Renal cortex interstitium (tissue), 11 donors: ENCODE data around the gene GPRIN2. TPM values are rescaled to one million over a fixed set of nuclear protein-coding genes. Genes with fewer than 3 reads are reported as not detected.
"Not testable (repeated sequence)": the region's sequence is repeated elsewhere in the genome, so short reads cannot be mapped to it uniquely, and the experiment has no call there.

ENCODE experiments used
- DNase-seq, 11 donors: peaks; one replicate each; pipeline ENCODE4 v3.0.0-alpha.2; 2013; ENCODE audit warnings: low read depth in 9 of 11, low spot score in 4 of 11; ENCODE audit errors: extremely low read depth in 1 of 11
- polyA plus RNA-seq, 3 donors: library from polyadenylated mRNA; unstranded; fragments of 120-200 nt; gene quantifications; one replicate each; pipeline ENCODE4 v1.2.1, GENCODE V29; 2013; ENCODE audit not compliant: insufficient read length in 3 of 3

The GPRIN2 gene
- polyA plus RNA-seq, 3 donors = 3.1 to 7.0 (median 3.8) TPM

DNA sequence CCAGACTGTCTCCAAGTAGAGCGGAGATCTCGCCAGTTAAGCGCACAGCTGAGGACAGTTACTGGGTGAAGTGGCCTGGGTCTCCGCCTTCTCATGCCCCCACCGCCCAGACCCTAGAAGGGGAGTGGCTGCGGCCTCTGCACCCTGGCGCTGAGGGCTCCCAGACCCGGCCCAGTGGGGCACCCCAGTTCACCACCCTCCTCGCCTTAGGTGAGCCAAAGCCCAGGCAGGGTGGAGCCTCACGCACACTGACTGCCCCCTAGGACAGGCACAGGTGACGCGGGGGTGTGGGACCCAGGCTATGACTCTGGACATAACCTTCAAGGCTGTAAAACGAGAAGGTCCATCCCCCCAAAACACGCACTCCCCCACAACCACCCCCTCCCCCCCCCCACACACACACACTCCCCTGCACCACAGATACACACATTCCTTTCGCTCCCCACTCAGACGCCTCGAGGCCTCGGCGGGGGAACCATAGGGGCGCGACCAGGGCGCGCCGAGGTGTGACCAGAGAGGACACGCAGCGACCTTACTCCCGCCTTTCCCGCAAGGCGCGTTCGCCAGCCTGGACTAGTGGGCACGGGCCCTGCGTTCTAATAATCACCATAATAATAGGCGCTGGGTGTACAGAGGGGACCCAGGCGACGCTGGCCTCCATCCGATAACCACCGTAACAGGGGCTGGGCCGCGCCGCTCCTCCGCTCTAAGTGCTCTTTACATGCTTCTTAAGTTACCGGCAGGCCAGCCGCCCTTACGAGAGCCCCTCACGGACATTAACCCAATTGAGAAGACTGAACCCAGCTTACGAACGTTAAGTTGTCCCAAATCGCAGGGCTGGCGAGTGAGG, 21.4 kb upstream of the GPRIN2 start:
- DNase-seq = not testable (repeated sequence)

GRCh38 chr10:46573884-46574283, 17.4 kb upstream of the GPRIN2 start:
- DNase-seq = not testable (repeated sequence)

- not testable (repeated sequence) for DNase-seq
These were observed 16.9 kb upstream of the GPRIN2 start for GRCh38 chr10:46573314-46573713.

DNA sequence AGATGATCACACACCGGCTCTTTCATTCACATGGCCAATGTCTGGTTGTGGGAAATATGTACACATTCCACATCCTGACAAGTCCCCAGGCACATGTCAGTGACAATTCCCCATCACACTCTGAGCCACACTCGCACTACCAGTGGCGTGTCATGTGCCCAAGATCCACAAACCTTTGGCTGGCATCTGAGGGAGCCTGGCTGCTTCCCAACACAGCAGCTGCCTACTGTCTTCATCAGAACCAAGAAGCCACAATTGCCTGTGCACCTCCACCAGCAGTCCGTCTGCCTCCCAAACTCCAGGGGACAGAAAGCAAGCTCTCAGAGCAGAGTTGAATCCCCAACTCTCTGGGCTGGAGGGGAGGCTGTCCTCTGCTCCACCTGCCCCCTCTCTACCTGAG, 16.3 kb upstream of the GPRIN2 start:
- not testable (repeated sequence) for DNase-seq

DNA sequence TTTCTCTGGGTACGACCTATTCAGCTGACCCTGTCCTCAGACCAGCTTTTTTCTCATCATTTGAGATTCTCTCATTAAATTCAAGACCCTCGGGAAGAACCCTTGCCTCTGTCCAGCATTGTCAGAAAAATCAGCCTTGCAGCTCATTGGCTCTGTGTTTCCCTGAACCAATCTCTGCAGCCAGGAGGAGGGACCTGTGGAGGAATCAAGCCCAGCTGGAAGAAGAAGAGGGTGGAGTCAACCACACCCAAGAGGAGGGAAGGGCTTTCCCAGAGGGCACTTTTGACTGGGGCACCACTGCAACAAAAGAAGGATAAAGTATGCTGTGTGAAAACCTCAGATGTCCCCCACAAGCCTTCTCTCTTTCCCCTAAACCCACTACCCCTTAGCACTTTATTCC, 14.2 kb upstream of the GPRIN2 start:
- DNase-seq = not testable (repeated sequence)

DNA sequence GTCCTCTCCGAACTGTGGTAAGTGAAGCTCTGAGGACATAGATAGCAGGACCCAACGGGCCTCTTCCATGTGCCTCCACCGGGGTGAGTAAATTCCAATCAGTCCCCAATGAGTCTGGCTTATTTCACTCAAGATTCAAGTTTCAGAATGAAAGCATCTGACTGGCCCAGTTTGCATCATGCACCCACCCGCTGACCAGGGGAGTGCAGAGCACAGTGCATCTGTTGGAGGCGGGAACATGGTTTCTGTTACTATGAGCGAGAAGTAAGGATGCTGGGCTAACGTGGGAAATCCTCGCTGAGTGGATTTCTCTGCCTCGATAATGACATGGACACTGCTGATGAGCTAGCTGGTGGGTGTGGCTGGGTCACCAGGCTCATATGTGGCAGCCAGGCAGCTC, 10.7 kb upstream of the GPRIN2 start:
- not testable (repeated sequence) for DNase-seq

DNA sequence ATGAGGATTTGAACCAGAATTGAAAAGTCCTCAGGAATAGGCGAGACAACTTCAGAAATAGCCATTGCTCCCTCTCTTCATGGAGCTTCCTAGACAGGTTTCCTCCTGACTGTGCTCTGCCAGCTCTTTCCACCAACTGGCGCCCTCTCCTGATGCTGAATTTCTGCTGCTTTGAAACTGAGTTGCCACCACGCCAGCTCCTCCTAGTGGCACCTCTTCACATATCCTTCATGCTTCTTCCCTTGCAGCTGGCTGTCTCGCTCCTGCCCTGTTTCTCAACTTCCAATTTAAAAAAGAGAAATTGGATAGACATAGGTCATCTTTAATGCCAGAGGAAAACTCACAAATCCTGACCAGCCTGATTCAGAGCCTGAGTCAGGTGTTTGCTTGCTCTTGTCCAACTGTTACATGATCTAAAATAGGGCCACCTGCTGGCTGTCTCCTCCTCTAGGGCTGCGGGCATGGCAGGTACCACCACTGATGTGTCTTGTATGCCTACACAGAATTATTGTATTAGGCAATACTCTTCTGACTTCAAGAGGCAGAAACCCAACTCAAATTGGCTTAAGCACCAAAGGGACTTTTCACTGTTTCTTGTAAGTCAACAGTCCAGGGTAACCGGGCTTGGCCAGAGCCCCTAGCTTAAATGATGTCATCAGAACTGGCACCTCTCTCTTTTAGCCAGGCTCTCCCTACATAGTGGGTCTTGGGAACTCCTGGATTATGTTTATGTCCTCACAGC, 9.3 kb upstream of the GPRIN2 start:
- peak in 6 of 11 donors; percentile 42 to 74 (median 63) for DNase-seq

GRCh38 chr10:46560952-46561351, 4.5 kb upstream of the GPRIN2 start:
- DNase-seq = no peak

GRCh38 chr10:46560381-46560780, 3.9 kb upstream of the GPRIN2 start:
- DNase-seq = no peak

- DNase-seq = no peak
These were observed 2.8 kb upstream of the GPRIN2 start for GRCh38 chr10:46559231-46559671.

- DNase-seq = no peak
These were observed 2.1 kb upstream of the GPRIN2 start for GRCh38 chr10:46558392-46559185.

GRCh38 chr10:46558122-46558391, 1.6 kb upstream of the GPRIN2 start:
- DNase-seq = no peak

- no peak for DNase-seq
These were observed 1.1 kb upstream of the GPRIN2 start for GRCh38 chr10:46557319-46558121.

GRCh38 chr10:46555713-46556514, 544 bp downstream of the GPRIN2 start:
- DNase-seq = peak in 3 of 11 donors; percentile 33 to 57 (median 33)

GRCh38 chr10:46555366-46555712, 1.1 kb downstream of the GPRIN2 start:
- no peak for DNase-seq

DNA sequence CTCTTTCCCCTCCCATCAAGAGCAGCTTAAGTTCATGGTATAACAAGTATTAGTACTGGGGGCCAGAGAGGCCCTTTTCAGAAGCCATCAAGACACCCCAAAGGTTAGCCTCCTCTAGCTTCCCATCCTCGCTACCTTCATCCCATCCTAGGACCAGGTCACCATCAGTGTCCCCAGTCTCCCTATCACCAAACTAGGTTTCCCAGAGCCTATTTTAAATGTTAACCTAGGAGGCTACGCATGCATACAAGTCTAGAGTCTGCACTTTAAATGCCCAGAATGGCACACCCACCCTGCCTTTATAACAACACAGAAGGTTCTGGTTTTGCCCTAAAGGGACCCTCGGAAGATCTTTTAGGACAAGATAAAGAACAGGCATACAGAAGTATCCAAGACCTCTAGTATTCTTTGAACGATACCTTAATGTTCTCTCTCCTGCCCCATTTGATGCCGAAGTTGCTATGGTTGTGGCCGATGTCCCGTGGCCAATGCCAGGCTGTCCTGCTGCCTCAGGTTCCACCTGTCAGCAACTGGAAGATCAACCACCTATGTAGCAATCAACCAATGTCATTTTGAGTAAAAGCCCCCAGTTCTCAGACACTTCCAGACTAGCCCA, 2.2 kb downstream of the GPRIN2 start:
- DNase-seq = no peak

DNA sequence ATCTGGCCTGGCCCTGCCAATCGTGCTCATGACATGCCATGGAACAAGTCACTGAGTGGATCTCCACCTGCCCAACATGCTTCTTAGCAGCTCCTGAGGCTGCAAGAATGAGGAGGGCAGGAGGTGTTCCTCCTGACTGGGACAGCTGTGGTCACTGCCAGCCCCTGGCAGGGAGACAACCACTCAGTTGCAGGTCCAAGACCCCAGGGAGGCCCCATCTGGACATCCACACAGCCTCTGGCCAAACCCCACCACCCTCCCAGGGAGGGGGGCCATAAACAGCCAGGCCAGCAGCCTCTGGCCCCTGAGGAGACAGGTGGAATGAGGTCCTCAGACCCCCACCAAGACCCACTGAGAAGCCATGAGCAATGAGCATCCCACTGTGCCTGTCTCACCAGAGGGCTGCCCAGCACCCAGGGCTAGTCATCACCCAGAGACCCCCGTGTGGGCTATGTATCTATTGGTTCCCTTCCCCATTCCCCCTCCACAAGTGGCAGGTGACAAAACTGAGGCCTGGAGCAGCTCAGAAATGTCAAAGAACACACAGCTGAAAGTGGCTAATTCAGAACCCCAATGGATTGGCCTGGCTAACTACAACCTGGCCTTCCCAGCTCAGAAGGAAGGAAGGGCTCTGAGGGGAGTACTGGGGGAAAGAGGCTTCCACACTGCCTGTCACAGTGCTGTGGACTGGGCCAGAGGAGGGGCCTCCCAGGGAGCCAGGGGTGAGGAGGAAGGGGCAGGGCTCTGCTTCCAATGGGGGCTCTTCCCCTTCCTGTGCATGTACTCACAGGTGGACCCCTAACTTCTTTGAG, 3.0 kb downstream of the GPRIN2 start:
- no peak for DNase-seq
